GM21786 (cell line): ENCODE data around the gene ALG12.

Experiments
- ATAC-seq: cut with Tn5 transposase; IDR thresholded peaks from one replicate; pipeline ENCODE4 v1.9.1; 2021; ENCODE audit not compliant: unreplicated experiment

Gene ALG12

DNA sequence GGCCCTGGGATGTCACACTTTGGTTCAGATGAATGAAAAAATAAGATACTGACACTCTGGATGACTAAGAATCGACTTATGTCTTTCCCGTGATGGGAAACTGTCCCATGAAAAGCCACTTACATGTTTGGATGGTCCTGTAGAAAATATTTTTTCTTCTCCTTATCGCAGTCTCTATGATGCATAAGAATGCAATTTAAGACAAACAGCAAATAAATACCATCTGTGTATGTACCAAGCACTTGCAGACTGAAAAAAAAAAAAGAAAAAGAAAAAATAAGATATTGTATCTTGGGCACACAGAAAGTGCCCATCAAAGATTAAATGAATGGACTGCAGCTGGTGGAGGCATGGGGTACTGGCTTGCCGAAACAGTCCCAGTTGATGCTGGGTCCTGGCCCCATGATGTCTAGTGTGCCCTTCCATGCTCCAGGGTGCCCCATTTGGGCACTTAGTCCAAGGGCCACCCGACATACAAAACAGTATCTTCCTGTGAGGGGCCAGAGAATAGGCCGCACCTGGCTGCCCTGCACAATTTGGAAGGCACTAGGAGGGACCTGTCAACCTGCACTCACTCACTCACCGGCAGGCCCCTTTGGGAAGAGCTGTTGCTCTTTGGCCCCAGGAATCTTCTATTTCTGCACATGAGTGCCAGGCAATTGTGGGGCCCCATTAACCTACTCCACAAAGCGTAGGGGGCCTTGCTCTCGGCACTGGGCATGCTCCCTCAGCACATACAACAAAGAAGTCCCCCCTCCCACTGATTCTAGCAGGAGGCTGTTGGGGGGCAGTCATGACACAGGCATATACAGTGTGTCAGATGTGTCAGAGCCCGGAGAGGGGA lies 67.1 kb downstream of the ALG12 start:
- no peak for ATAC-seq
